Uterus (tissue), 4 donors: ENCODE measurements around the gene TRPV6. TPM values are rescaled to one million over a fixed set of nuclear protein-coding genes. Genes with fewer than 3 reads are reported as not detected.

ENCODE experiments used
- DNase-seq, 2 donors: peaks; one replicate each; pipeline ENCODE4 v3.0.0-alpha.2; 2019 to 2020
- H3K27ac ChIP-seq, 2 donors: fragments of 200-600 bp; sonication (generic); 1 replicate in 1 of 2; 2 replicates in 1 of 2; pipeline ENCODE4 v1.5.1; 2016 to 2018
- H3K27me3 ChIP-seq, 2 donors: fragments of 200-600 bp; sonication (generic); one replicate each; pipeline ENCODE4 v1.5.1; 2018 to 2019; ENCODE audit warnings: control low read depth in 1 of 2
- H3K36me3 ChIP-seq, 2 donors: fragments of 200-600 bp; sonication (generic); one replicate each; pipeline ENCODE4 v1.5.1; 2019; ENCODE audit warnings: control low read depth in 1 of 2
- H3K4me1 ChIP-seq, 2 donors: fragments of 200-600 bp; sonication (generic); one replicate each; pipeline ENCODE4 v1.5.1; 2018 to 2019; ENCODE audit warnings: control low read depth in 1 of 2
- H3K4me3 ChIP-seq, 2 donors: fragments of 200-600 bp; sonication (generic); 1 replicate in 1 of 2; 2 replicates in 1 of 2; pipeline ENCODE4 v1.5.1; 2018 to 2019; ENCODE audit warnings: mild to moderate bottlenecking in 1 of 2
- H3K9me3 ChIP-seq, 2 donors: fragments of 200-600 bp; sonication (generic); one replicate each; pipeline ENCODE4 v1.5.1; 2019; ENCODE audit warnings: control low read depth in 1 of 2
- POLR2A ChIP-seq, 2 donors: fragments of 450-650 bp; IDR thresholded peaks; one replicate each; pipeline ENCODE4 v1.6.1; 2016; ENCODE audit warnings: antibody characterized with exemption in 2 of 2, mild to moderate bottlenecking in 1 of 2, moderate library complexity in 1 of 2
- intact Hi-C: fragments of 100-400 bp; cut with DNase I; formaldehyde crosslinking; loops from one replicate; pipeline ENCODE4 v1.15.1; 2023; ENCODE audit warnings: low total_unique reads
- total RNA-seq, 4 donors: library from RNA; depleted of rRNA in 3 of 4; stranded (reverse); fragments of >200 nt in 3 of 4; gene quantifications; one replicate each; pipeline versions ENCODE4 v1.1.0 to v1.2.4, GENCODE V29; 2014 to 2023
- TF ChIP-seq, protein P1 (sequence below), 4 experiments: fragments of 200-600 bp in 2 of 4; fragments of 450-650 bp in 2 of 4; sonication (generic) in 2 of 4; IDR thresholded peaks; one replicate each; pipeline ENCODE4 v1.5.1; 2016 to 2019; ENCODE audit warnings: antibody characterized with exemption in 4 of 4, mild to moderate bottlenecking in 2 of 4, moderate library complexity in 1 of 4
- donor health status: DM: yes; HTN: yes; CAD: no.

TRPV6 gene
- total RNA-seq, 4 donors from 2014 or later: 0.46 to 1.3 TPM; not detected in 2

DNA sequence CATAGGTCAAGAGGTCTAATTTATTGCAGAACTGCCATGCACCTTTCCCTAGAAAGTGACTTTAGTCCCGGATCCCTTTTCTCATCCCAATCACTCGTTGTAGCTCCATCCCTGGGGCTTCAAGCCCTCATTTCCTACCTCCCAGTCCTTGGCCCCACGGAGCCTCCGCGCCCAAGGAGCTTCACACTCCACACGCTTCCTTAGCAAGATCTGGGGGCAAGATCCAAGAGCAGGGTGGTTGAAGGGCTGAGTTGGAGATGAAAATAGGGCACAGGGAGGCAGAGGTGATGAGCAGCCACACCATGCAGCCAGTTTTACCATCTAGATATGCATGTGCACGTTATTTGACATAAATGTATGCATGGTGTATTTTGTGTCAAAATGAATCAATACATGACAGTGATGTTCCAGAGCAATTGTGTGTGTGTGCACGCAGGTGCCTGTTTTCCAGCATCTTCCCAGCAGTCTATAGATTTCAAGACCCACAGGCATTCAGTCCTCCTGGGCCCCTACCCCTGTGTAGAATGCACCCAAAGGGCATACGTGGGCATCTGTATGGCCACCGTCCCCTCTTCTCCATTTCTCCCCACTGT, 6.0 kb upstream of the TRPV6 start:
- DNase-seq: no peak
- Histone ChIP-seq H3K27me3 (no peaks in the 10 kb centered on the region), H3K9me3 (no peaks in the 10 kb centered on the region), H3K36me3 (no peaks in the 10 kb centered on the region), H3K4me3 (no peak overlapping the region), H3K27ac (no peak overlapping the region), H3K4me1 (no peaks in the 10 kb centered on the region)
- intact Hi-C loops: no loop called here
- TF ChIP-seq POLR2A (IDR thresholded peaks at IDR 0.05): no peak
- TF ChIP-seq, protein P1, sequence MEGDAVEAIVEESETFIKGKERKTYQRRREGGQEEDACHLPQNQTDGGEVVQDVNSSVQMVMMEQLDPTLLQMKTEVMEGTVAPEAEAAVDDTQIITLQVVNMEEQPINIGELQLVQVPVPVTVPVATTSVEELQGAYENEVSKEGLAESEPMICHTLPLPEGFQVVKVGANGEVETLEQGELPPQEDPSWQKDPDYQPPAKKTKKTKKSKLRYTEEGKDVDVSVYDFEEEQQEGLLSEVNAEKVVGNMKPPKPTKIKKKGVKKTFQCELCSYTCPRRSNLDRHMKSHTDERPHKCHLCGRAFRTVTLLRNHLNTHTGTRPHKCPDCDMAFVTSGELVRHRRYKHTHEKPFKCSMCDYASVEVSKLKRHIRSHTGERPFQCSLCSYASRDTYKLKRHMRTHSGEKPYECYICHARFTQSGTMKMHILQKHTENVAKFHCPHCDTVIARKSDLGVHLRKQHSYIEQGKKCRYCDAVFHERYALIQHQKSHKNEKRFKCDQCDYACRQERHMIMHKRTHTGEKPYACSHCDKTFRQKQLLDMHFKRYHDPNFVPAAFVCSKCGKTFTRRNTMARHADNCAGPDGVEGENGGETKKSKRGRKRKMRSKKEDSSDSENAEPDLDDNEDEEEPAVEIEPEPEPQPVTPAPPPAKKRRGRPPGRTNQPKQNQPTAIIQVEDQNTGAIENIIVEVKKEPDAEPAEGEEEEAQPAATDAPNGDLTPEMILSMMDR (IDR thresholded peaks at IDR 0.05): no peak

DNA sequence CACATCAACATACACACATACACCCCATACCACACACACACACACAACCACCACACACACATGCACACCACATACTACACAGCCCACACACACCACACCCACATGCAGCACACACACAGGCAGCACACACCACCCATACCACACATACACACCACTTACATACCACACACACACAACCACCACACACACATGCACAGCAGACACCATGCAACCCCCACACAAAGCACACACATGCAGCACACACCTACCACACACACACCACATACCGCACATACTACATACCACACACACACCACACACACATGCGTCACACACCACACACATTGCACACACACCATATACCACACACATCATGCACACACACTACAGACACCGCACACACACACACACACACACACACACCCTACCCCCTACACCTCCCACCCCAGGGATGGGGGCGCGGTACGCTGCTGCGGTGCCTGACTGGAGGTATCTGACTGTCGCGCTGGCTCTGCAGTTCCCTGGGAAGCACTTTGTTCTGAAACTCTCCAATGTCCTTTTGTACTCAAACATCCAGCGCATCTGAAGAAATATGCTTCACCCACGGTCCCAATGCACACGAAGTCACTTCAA, 5.4 kb upstream of the TRPV6 start:
- TF ChIP-seq POLR2A (IDR thresholded peaks at IDR 0.05): no peak
- TF ChIP-seq, protein P1 (IDR thresholded peaks at IDR 0.05): no peak
- no peaks in the 10 kb centered on the region for H3K4me1 ChIP-seq
- H3K36me3 ChIP-seq: no peaks in the 10 kb centered on the region
- intact Hi-C loops: no loop called here
- DNase-seq: no peak
- no peaks in the 10 kb centered on the region for H3K27me3 ChIP-seq
- no peak overlapping the region for H3K27ac ChIP-seq
- no peaks in the 10 kb centered on the region for H3K9me3 ChIP-seq
- no peak overlapping the region for H3K4me3 ChIP-seq

DNA sequence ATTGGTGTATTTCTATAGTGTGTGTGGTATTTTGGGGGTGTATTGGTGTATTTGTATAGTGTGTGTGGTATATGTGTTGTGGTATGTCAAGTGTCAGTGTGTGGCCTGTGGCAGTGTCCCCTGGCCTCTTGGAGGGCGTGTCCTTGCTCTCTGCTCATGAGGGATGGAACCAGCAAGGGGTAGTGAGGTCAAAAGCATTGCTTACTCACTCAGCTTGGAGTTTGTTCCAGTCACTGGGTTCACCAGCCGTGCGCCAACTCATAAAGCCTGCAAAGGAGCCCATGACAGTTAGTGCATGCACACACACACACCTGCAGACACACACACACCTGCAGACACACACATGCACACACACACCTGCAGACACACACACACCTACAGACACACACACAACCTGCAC, 4.3 kb upstream of the TRPV6 start:
- intact Hi-C loops: no loop called here
- Histone ChIP-seq H3K4me1 (no peaks in the 10 kb centered on the region), H3K27me3 (no peaks in the 10 kb centered on the region), H3K36me3 (no peaks in the 10 kb centered on the region), H3K4me3 (no peak overlapping the region), H3K27ac (no peak overlapping the region), H3K9me3 (no peaks in the 10 kb centered on the region)
- no peak for DNase-seq
- TF ChIP-seq, protein P1 (IDR thresholded peaks at IDR 0.05): no peak
- TF ChIP-seq POLR2A (IDR thresholded peaks at IDR 0.05): no peak

DNA sequence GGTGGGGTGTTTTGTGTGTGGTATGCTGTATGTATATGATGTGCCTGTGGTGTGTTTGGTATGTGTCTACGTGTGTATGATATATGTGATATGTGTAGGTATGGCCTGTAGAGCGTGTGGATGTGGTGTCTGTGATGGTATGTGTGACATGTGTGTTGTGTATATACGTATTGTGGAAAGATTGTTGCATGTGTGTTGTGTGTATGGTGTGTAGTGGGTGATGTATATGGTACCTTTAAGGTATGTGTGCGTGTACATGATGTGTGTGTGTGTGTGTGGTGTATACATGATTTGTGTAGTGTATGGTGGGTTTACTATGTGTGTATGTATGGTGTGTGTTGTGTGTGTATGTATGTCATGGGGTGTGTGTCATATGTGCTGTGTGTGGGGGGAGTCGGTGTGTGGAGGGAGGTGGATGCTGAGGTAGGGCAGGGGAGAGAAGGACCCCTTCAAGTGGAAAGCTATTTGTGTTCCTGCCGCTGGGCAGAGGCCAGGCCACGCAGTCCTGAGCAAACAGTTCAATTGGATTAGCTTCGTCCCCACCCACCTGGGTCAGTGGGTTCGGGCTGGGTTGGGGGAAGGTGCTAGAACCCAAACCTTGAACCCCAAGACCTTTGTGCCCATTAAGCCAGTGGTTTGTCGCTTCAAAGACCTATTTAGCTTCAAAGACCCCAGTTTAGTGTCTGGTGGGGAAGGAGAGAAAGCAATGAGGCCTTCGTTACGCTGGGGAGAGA, 1.9 kb upstream of the TRPV6 start:
- peak in 1 of 2 donors; percentile 2 for DNase-seq
- Histone ChIP-seq H3K27ac (no peak overlapping the region), H3K4me3 (no peak overlapping the region), H3K9me3 (no peaks in the 10 kb centered on the region), H3K4me1 (no peaks in the 10 kb centered on the region), H3K36me3 (no peaks in the 10 kb centered on the region), H3K27me3 (no peaks in the 10 kb centered on the region)
- no peak for TF ChIP-seq POLR2A (IDR thresholded peaks at IDR 0.05)
- intact Hi-C loops: no loop called here

DNA sequence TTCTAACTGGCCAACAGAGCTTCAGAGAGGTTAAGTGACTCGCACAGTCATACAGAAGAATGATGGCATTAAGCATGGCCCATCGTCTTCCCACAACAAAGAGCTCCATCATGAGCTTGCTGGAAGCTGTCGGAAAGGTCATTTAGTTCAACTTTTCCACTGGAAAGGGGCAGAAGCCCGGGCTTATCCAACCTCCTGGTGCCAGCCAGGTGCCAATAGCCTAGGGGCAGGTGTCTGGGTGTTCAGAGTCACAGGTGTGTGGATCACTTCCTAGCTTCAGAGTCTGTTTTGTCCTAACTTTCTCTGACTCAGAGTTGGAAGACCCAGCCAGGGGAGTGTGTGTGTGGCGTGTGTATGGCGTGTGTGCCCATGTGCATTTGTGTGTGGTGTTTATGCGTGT, 1.3 kb upstream of the TRPV6 start:
- Histone ChIP-seq H3K27ac (no peak overlapping the region), H3K9me3 (no peaks in the 10 kb centered on the region), H3K4me1 (no peaks in the 10 kb centered on the region), H3K4me3 (no peak overlapping the region), H3K36me3 (no peaks in the 10 kb centered on the region), H3K27me3 (no peaks in the 10 kb centered on the region)
- intact Hi-C loops: no loop called here
- TF ChIP-seq POLR2A (IDR thresholded peaks at IDR 0.05): no peak
- TF ChIP-seq, protein P1 (IDR thresholded peaks at IDR 0.05): no peak
- DNase-seq: no peak
